GM13977 (cell line): ENCODE measurements around the gene TYW3.

Experiments used
- DNase-seq: peaks from one replicate; pipeline ENCODE4 v3.0.0; 2012; ENCODE audit warnings: low spot score
- CTCF ChIP-seq: IDR thresholded peaks from 2 replicates; pipeline ENCODE4 v1.5.1; 2012; ENCODE audit warnings: mild to moderate bottlenecking, control low read depth; ENCODE audit not compliant: insufficient read depth; ENCODE audit errors: extremely low read depth, missing control alignments
- in situ Hi-C: fragments of 300-500 bp; cut with MboI; formaldehyde crosslinking; loops from one replicate; pipeline ENCODE4 v1.12.0; 2022; ENCODE audit warnings: low sequenced_read_pairs, low pct_unique_long_range_greater_than_20kb, mixed read lengths, inconsistent platforms; ENCODE audit not compliant: unreplicated experiment

TYW3 gene

GRCh38 chr1:74811436-74812179 is 78.7 kb downstream of the TYW3 start:
- in situ Hi-C loops: no loop called here
- no peak for TF ChIP-seq CTCF
- peak; percentile 6 for DNase-seq

GRCh38 chr1:74812180-74812541 is 79.2 kb downstream of the TYW3 start:
- TF ChIP-seq CTCF: no peak
- DNase-seq: peak; percentile 2
- in situ Hi-C loops: no loop called here
